Activated CD4-positive, alpha-beta T cell treated with anti-CD3 and anti-CD28 coated beads for 4 hours (primary cell): ENCODE results near the gene PTPRN2.

Experiments used
- DNase-seq, 2 donors: peaks; one replicate each; pipeline ENCODE4 v3.0.0-alpha.2; 2020

The PTPRN2 gene

GRCh38 chr7:157543276-157543675 is 1044.3 kb downstream of the PTPRN2 start:
- no peak for DNase-seq

GRCh38 chr7:157542068-157543021 is 1045.3 kb downstream of the PTPRN2 start:
- DNase-seq, result no peak

- DNase-seq, result no peak
Measured at GRCh38 chr7:157541295-157542067, 1046.1 kb downstream of the PTPRN2 start.

- no peak for DNase-seq
Measured at GRCh38 chr7:157540606-157541294, 1046.9 kb downstream of the PTPRN2 start.

- DNase-seq, result no peak
Measured at GRCh38 chr7:157540020-157540419, 1047.6 kb downstream of the PTPRN2 start.

- DNase-seq, result no peak
Measured at GRCh38 chr7:157539521-157539920, 1048.1 kb downstream of the PTPRN2 start.

GRCh38 chr7:157538735-157539134 is 1048.9 kb downstream of the PTPRN2 start:
- DNase-seq, result no peak

- no peak for DNase-seq
Measured at GRCh38 chr7:157538321-157538720, 1049.3 kb downstream of the PTPRN2 start.

GRCh38 chr7:157537056-157537455 is 1050.6 kb downstream of the PTPRN2 start:
- DNase-seq, result no peak

GRCh38 chr7:157532068-157532467 is 1055.6 kb downstream of the PTPRN2 start:
- DNase-seq, result no peak

GRCh38 chr7:157529768-157530560 is 1057.7 kb downstream of the PTPRN2 start:
- no peak for DNase-seq

GRCh38 chr7:157528785-157529341 is 1058.8 kb downstream of the PTPRN2 start:
- no peak for DNase-seq

GRCh38 chr7:157527686-157528085 is 1059.9 kb downstream of the PTPRN2 start:
- no peak for DNase-seq

GRCh38 chr7:157526913-157527634 is 1060.5 kb downstream of the PTPRN2 start:
- DNase-seq, result no peak

- DNase-seq, result no peak
Measured at GRCh38 chr7:157526005-157526912, 1061.4 kb downstream of the PTPRN2 start.

GRCh38 chr7:157525491-157525915 is 1062.1 kb downstream of the PTPRN2 start:
- DNase-seq, result no peak

- no peak for DNase-seq
Measured at GRCh38 chr7:157524731-157525130, 1062.9 kb downstream of the PTPRN2 start.

GRCh38 chr7:157523766-157524421 is 1063.7 kb downstream of the PTPRN2 start:
- DNase-seq, result no peak

- no peak for DNase-seq
Measured at GRCh38 chr7:157523371-157523765, 1064.3 kb downstream of the PTPRN2 start.

- DNase-seq, result no peak
Measured at GRCh38 chr7:157522954-157523353, 1064.7 kb downstream of the PTPRN2 start.
